Stimulated activated naive B cell treated with anti-CD40 and anti-IgM and Interleukin-4, amounts not matched to agents 10 μg/mL and 1 μg/mL and 100 μg/mL, for 72 hours (primary cell): ENCODE measurements around the gene PANK2.

ENCODE experiments used
- ATAC-seq, 2 donors: fragments of 150-1000 bp; cut with Tn5 transposase; replicated peaks; 2 replicates each; pipeline ENCODE4 v1.10.0; 2021; ENCODE audit warnings: moderate library complexity in 1 of 2
- DNase-seq: peaks from one replicate; pipeline ENCODE4 v3.0.0; 2021
- H3K27ac Mint-ChIP-seq: one replicate; pipeline ENCODE4 v1.8.0; 2022; ENCODE audit warnings: mild to moderate bottlenecking, mixed read lengths
- H3K27me3 Mint-ChIP-seq, 2 donors: one replicate each; pipeline ENCODE4 v1.8.0; 2022; ENCODE audit warnings: mixed read lengths in 2 of 2
- H3K36me3 Mint-ChIP-seq, 2 donors: one replicate each; pipeline ENCODE4 v1.8.0; 2022; ENCODE audit warnings: mixed read lengths in 2 of 2, mild to moderate bottlenecking in 1 of 2
- H3K4me1 Mint-ChIP-seq, 2 donors: one replicate each; pipeline ENCODE4 v1.8.0; 2022; ENCODE audit warnings: mixed read lengths in 2 of 2, mild to moderate bottlenecking in 1 of 2
- H3K4me3 Mint-ChIP-seq, 2 donors: one replicate each; pipeline ENCODE4 v1.8.0; 2022; ENCODE audit warnings: mild to moderate bottlenecking in 2 of 2, mixed read lengths in 2 of 2, moderate library complexity in 1 of 2
- H3K9me3 Mint-ChIP-seq, 2 donors: one replicate each; pipeline ENCODE4 v1.8.0; 2022; ENCODE audit warnings: mixed read lengths in 2 of 2, mild to moderate bottlenecking in 1 of 2

Gene PANK2

GRCh38 chr20:3863317-3863716 lies 25.9 kb upstream of the PANK2 start:
- ATAC-seq (peak; percentile 94 to 97), DNase-seq (peak; percentile 53)
- H3K4me3 Mint-ChIP-seq: no peak overlapping the region
- peaks cover 56 to 65% of the 10 kb centered on the region in 2 donors for H3K36me3 Mint-ChIP-seq
- peak overlapping the region; percentile 89 for H3K27ac Mint-ChIP-seq
- no peaks in the 10 kb centered on the region for H3K9me3 Mint-ChIP-seq
- H3K4me1 Mint-ChIP-seq: peaks cover 14 to 27% of the 10 kb centered on the region in 2 donors
- H3K27me3 Mint-ChIP-seq: no peaks in the 10 kb centered on the region

DNA sequence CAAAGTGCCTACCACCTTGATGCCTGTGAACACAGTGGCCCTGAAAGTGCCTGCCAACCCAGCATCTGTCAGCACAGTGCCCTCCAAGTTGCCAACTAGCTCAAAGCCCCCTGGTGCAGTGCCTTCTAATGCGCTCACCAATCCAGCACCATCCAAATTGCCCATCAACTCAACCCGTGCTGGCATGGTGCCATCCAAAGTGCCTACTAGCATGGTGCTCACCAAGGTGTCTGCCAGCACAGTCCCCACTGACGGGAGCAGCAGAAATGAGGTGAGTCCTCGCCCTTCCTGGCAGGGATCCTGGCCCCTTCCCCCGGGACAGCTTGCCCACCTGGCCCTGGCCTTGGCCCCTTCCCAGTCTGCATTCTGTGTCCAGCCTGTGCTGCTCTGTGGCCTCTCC lies 24.7 kb upstream of the PANK2 start:
- Mint-ChIP-seq H3K27ac (peak overlapping the region; percentile 81), H3K36me3 (peaks cover 56 to 60% of the 10 kb centered on the region in 2 donors), H3K4me3 (no peak overlapping the region), H3K4me1 (peaks cover 14 to 27% of the 10 kb centered on the region in 2 donors), H3K9me3 (no peaks in the 10 kb centered on the region), H3K27me3 (no peaks in the 10 kb centered on the region)
- ATAC-seq (no peak), DNase-seq (no peak)

DNA sequence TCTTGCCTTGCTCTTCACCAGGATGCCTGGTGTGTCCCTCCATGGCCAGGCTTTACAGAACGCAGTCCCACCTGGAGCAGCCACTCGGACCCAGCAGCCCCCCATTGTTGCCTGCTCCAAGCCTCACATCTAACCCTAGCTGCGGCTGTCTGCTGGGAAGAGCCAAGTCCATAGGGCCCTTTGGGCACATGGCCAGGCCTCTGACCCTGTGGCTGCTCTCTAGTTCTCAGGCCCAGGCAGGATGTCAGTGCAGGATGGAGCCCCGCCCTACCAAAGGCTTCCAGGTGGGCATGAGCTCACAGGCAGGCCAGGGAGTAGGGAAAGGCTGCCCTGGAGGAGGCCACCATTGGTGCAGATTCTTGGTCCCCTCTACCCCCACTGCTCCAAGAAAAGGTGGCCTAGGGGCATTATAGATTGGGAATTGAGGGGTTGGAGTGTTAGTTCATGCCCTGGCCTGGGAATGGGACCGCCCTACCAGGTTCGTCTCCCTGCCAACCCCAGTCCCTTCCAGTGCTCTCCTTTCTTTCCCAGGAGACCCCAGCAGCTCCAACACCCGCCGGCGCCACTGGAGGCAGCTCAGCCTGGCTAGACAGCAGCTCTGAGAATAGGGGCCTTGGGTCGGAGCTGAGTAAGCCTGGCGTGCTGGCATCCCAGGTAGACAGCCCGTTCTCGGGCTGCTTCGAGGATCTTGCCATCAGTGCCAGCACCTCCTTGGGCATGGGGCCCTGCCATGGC lies 23.9 kb upstream of the PANK2 start:
- DNase-seq: no peak
- Mint-ChIP-seq H3K4me3 (no peak overlapping the region), H3K27ac (no peak overlapping the region), H3K9me3 (no peaks in the 10 kb centered on the region), H3K36me3 (peaks cover 54 to 61% of the 10 kb centered on the region in 2 donors), H3K27me3 (no peaks in the 10 kb centered on the region), H3K4me1 (peaks cover 14 to 27% of the 10 kb centered on the region in 2 donors)
- ATAC-seq: no peak

GRCh38 chr20:3865887-3866407 lies 23.2 kb upstream of the PANK2 start:
- no peaks in the 10 kb centered on the region for H3K9me3 Mint-ChIP-seq
- no peak overlapping the region for H3K27ac Mint-ChIP-seq
- H3K36me3 Mint-ChIP-seq: peaks cover 54 to 65% of the 10 kb centered on the region in 2 donors
- peaks cover 17 to 27% of the 10 kb centered on the region in 2 donors for H3K4me1 Mint-ChIP-seq
- DNase-seq (no peak), ATAC-seq (no peak)
- no peak overlapping the region for H3K4me3 Mint-ChIP-seq
- H3K27me3 Mint-ChIP-seq: no peaks in the 10 kb centered on the region

DNA sequence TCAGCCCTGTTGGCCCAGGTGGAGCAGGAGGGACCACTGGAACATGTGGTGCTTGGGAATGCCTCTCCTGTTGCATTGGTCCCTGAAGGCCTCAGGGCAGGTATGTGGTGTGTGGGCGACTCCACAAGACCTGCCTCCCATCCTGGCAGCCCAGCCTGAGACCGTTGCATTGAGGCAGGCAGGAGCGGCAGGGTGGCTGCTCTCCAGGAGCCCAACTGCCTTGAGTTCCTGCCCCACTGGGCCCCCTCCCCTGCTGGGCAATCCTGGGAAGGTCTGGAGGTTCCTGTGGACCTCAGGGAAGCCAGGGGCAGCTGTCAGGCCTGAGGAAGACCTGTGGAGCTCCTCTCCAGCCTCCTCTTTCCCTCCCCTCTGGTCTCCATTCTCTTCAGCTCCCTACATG lies 22.7 kb upstream of the PANK2 start:
- H3K36me3 Mint-ChIP-seq: peaks cover 51 to 62% of the 10 kb centered on the region in 2 donors
- H3K27me3 Mint-ChIP-seq: no peaks in the 10 kb centered on the region
- no peaks in the 10 kb centered on the region for H3K9me3 Mint-ChIP-seq
- H3K27ac Mint-ChIP-seq: peak overlapping the region; percentile 56
- ATAC-seq: no peak
- H3K4me3 Mint-ChIP-seq: no peak overlapping the region
- no peak for DNase-seq
- peaks cover 17 to 23% of the 10 kb centered on the region in 2 donors for H3K4me1 Mint-ChIP-seq

DNA sequence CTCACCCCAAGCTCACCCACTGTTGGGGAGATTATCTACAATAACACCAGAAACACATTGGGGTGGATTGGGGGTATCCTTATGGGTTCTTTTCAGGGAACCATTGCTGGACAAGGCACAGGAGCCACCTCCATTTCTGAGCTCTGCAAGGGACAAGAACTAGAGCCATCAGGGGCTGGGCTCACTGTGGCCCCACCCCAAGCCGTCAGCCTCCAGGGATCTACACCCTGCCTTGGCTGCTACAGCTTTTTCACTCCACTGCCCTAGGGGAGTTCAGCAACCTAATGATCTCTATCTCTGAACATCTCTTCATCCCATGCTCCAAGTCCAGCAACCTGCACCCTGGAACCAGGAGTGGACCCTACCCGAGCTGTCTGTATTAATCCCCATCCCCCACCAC lies 21.4 kb upstream of the PANK2 start:
- Mint-ChIP-seq H3K9me3 (no peaks in the 10 kb centered on the region), H3K27me3 (no peaks in the 10 kb centered on the region), H3K27ac (no peak overlapping the region), H3K4me1 (peaks cover 18 to 23% of the 10 kb centered on the region in 2 donors), H3K4me3 (no peak overlapping the region), H3K36me3 (peaks cover 42 to 53% of the 10 kb centered on the region in 2 donors)
- ATAC-seq (no peak), DNase-seq (no peak)

DNA sequence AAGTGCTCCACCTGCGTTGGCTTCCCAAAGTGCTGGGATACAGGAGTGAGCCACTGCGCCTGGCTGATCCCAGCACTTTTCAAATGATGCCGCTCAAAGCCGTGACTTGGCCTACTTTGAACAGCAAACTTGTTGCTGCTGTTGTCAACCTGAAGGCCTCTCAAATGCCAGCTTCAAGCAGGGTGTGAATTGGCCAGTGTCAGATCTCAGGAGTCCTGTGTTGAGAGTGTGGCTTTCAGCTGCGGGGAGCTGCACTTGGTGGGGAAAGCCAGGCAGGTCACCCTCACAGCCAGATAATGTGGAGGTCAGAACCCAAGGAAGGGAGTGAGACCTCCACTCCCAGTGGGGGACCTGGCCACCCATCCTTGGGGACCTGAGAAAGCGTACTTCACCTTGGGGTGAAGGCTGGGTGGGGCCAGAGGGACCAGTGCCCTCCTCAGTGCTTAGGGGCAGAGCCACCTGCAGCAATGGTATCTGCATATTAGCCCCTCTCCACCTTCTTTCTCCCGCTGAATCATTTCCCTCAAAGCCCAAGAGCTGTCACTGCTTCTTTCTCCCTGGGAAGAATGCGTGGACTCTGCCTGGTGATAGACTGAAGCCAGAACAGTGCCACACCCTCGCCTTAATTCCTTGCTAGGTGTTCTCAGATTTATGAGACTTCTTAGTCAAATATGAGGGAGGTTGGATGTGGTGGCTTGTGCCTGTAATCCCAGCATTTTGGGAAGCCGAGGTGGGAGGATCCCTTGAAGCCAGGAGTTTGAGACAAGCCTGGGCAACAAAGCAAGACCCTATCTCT lies 19.1 kb upstream of the PANK2 start:
- no peak for DNase-seq
- H3K27me3 Mint-ChIP-seq: no peaks in the 10 kb centered on the region
- peaks cover 40 to 51% of the 10 kb centered on the region in 2 donors for H3K36me3 Mint-ChIP-seq
- no peaks in the 10 kb centered on the region for H3K9me3 Mint-ChIP-seq
- H3K4me1 Mint-ChIP-seq: peaks cover 12 to 25% of the 10 kb centered on the region in 2 donors
- no peak overlapping the region for H3K27ac Mint-ChIP-seq
- H3K4me3 Mint-ChIP-seq: no peak overlapping the region
- no peak for ATAC-seq

DNA sequence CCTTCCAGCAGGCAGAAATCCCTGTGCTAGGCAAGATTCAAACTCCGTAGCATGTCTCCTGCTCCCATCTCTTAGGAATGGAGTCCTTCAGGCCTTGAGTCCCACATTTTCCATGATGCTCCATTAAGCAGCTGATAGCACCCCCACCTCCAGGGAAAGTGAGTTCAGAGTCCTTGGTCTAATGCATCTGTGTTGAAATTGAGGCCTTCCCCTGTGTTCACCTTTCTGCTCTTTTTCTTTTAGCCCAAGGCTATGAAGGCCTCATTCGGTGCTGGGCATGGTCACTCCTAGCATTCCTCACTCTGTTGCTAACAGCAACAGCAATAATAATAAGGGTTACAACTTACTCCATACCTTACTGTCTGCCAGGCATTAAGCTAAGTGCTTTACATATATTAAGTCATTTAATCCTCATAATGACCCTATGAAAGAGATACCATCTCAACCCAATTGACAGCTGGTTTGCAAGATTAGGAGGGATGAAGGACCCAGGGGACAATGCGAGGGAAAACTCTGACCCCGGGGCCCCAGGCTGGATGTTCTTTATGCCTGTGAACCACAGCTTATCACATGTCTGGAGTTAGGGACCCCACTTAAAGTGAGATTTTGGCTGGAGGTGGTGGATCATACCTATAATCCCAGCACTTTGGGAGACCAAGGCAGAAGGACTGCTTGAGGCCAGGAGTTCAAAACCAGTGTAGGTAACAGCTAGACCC lies 17.5 kb upstream of the PANK2 start:
- no peaks in the 10 kb centered on the region for H3K9me3 Mint-ChIP-seq
- ATAC-seq: no peak
- no peak overlapping the region for H3K27ac Mint-ChIP-seq
- DNase-seq: no peak
- no peaks in the 10 kb centered on the region for H3K27me3 Mint-ChIP-seq
- H3K4me1 Mint-ChIP-seq: peaks cover 13 to 35% of the 10 kb centered on the region in 2 donors
- H3K36me3 Mint-ChIP-seq: peaks cover 35 to 54% of the 10 kb centered on the region in 2 donors
- H3K4me3 Mint-ChIP-seq: no peak overlapping the region

- Mint-ChIP-seq H3K4me3 (no peak overlapping the region), H3K27ac (peak overlapping the region; percentile 86), H3K36me3 (peaks cover 37 to 46% of the 10 kb centered on the region in 2 donors), H3K4me1 (peaks cover 12 to 39% of the 10 kb centered on the region in 2 donors), H3K27me3 (no peaks in the 10 kb centered on the region), H3K9me3 (no peaks in the 10 kb centered on the region)
- peak; percentile 27 to 30 for ATAC-seq
- no peak for DNase-seq
These were observed 15.7 kb upstream of the PANK2 start for GRCh38 chr20:3873507-3873906.

- DNase-seq (no peak), ATAC-seq (no peak)
- Mint-ChIP-seq H3K36me3 (peaks cover 38 to 49% of the 10 kb centered on the region in 2 donors), H3K4me1 (peaks cover 12 to 41% of the 10 kb centered on the region in 2 donors), H3K27me3 (no peaks in the 10 kb centered on the region), H3K4me3 (no peak overlapping the region), H3K27ac (peak overlapping the region; percentile 48), H3K9me3 (no peaks in the 10 kb centered on the region)
These were observed 14.9 kb upstream of the PANK2 start for GRCh38 chr20:3874194-3874844.

DNA sequence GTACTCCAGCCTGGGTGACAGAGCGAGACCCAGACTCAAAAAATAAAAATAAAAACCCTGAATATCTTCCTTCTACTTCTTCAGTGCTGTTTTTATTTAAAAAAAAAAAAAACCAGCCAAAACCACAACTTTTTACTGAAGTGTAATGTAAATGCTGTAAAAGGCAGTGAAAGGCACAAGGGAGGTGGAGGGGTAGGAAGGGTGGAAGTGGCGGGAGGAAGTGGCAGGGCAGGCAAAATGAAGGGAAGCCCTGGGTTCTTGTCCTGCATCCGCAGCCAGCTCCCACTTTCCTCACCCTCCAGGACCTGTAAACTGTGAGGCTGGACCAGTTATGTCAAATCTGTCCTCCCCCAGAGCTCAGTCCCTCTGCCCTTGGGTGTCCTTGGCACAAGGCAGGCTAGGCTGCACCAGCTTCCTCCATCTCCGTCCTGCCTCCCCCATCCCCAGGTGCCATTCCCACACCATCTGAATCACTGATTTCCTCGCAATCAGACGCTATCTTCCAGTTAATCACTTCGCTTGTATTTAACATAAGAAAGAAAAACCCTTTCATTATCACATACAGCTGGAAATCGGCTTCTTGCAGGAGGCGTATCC lies 13.7 kb upstream of the PANK2 start:
- H3K36me3 Mint-ChIP-seq: peaks cover 35 to 45% of the 10 kb centered on the region in 2 donors

DNA sequence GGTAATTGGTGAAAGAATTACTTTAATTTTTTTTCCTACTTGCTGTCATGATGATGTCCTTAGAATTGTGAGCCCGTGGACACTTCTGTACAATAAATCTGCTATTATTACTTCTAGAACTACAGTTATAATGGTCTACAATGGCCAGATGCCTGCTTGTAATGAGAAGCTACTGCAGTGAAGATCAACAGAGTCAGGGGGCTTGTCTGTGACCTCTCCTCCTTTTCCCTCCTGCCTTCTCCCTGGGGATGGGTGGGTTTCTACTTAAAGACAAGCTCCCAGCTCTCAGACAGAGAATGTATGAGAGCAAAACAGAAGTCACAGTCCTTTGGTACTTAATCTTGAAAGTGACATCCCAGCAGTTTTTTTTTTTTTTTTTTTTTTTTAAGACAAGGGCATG lies 13.2 kb upstream of the PANK2 start:
- H3K27me3 Mint-ChIP-seq: no peaks in the 10 kb centered on the region
- no peak overlapping the region for H3K4me3 Mint-ChIP-seq
- H3K36me3 Mint-ChIP-seq: peaks cover 30 to 43% of the 10 kb centered on the region in 2 donors
- no peak for ATAC-seq
- no peaks in the 10 kb centered on the region for H3K9me3 Mint-ChIP-seq
- no peak overlapping the region for H3K27ac Mint-ChIP-seq
- H3K4me1 Mint-ChIP-seq: peaks cover 9 to 41% of the 10 kb centered on the region in 2 donors
- no peak for DNase-seq

More for the DNA sequence above, 13.7 kb upstream of the PANK2 start:
- DNase-seq: no peak
- Mint-ChIP-seq H3K4me1 (peaks cover 12 to 41% of the 10 kb centered on the region in 2 donors), H3K4me3 (no peak overlapping the region), H3K9me3 (no peaks in the 10 kb centered on the region), H3K27me3 (no peaks in the 10 kb centered on the region), H3K27ac (peak overlapping the region; percentile 42)
- no peak for ATAC-seq

DNA sequence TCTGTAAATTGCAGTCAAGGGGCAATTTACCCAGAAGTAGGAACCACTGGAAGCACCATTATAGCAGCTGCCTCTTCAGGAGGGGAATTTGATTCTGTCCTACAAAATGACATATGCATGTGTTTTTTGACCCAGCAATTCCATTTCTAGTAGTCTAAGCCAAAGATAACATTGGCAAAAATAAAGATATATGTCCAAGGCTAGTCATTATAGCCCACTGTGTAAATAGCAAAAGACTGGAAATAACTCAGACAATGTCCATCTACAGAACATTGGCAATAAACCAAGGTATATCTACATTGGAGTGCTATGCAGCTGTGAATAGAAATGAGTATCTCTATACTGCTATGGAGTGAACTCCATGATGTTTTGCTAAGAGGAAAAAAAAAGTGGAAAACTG lies 12.5 kb upstream of the PANK2 start:
- peaks cover 29 to 44% of the 10 kb centered on the region in 2 donors for H3K36me3 Mint-ChIP-seq
- no peaks in the 10 kb centered on the region for H3K27me3 Mint-ChIP-seq
- H3K4me1 Mint-ChIP-seq: peaks cover 9 to 41% of the 10 kb centered on the region in 2 donors
- ATAC-seq (no peak), DNase-seq (no peak)
- no peak overlapping the region for H3K4me3 Mint-ChIP-seq
- H3K9me3 Mint-ChIP-seq: no peaks in the 10 kb centered on the region
- H3K27ac Mint-ChIP-seq: no peak overlapping the region
